ENCODE results near the gene KNOP1.

KNOP1 gene, protein sequence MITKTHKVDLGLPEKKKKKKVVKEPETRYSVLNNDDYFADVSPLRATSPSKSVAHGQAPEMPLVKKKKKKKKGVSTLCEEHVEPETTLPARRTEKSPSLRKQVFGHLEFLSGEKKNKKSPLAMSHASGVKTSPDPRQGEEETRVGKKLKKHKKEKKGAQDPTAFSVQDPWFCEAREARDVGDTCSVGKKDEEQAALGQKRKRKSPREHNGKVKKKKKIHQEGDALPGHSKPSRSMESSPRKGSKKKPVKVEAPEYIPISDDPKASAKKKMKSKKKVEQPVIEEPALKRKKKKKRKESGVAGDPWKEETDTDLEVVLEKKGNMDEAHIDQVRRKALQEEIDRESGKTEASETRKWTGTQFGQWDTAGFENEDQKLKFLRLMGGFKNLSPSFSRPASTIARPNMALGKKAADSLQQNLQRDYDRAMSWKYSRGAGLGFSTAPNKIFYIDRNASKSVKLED

DNA sequence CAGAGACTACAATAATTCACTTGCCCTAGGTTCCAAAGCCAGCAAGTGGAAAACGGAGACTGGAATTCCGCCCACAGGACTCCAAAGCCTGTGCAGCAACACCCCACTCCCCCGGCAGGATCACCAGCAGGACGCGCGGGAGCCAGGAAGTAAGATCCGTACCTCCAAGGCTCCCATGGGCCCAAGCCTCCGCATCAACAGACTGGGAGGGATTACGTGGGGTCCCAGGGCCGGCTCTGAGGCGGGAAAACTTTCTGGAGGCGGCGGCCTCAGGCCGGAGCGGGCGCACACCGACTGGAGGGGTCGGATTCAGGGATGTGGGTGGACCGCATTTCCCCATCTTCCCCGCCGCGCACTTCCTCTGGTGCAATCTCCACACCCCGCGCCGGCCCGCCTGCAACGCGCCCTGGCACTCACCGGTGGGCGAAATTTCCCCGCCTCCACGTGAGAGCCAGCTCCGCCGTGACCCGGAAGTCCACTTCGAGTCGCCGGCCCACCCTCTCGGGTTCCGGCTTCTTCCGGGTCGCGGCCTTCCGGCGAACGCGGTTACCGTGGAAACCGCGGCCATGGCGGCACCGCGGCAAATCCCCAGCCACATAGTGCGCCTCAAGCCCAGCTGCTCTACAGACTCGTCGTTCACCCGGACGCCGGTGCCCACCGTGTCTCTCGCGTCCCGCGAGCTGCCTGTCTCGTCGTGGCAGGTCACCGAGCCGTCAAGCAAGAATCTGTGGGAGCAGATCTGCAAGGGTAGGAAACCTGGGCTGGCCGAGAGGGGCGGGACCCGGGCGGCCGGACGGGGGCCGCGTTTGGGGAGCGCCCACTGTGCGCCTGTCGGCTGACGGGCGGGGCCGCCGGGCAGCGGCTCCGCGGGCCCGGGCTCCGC, at the start of gene KNOP1, which contains the start of gene IQCK:
Gene KNOP1 (minus strand): TSS at position 487 of the 883 bp plus-strand sequence. CDS start 3,192 bp downstream, outside the sequence.
Gene IQCK (plus strand): TSS at position 531 of the 883 bp plus-strand sequence. CDS start 36 bp downstream, at position 567.
- peak in 53 of 56 donors; percentile 40 to 92 (median 78) for DNase-seq

- no peak for DNase-seq
These were observed 49.5 kb upstream of the KNOP1 start for GRCh38 chr16:19767497-19767896.

DNA sequence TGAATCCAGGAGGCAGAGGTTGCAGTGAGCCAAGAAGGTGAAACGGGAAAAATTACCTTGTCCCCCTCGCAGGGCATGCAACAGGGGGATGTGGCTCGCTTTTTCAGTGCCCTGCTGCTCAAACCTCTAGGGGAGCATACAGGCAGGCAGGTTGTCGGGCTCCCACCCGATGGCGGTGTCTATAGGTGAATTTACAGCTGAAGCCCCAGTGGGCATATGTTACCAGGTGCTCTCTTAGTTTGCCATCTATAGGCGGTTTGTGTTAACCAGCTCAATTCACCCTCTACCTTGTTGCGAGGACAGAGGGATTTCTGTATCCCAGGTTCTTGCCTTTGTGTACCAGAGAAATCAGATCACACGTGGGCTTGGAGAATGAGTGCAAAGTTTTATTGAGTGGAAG, 49.0 kb upstream of the KNOP1 start:
- no peak for DNase-seq

- DNase-seq: peak in 4 of 56 donors; percentile 59 to 67 (median 66)
These were observed 48.5 kb upstream of the KNOP1 start for GRCh38 chr16:19766554-19766884.

DNA sequence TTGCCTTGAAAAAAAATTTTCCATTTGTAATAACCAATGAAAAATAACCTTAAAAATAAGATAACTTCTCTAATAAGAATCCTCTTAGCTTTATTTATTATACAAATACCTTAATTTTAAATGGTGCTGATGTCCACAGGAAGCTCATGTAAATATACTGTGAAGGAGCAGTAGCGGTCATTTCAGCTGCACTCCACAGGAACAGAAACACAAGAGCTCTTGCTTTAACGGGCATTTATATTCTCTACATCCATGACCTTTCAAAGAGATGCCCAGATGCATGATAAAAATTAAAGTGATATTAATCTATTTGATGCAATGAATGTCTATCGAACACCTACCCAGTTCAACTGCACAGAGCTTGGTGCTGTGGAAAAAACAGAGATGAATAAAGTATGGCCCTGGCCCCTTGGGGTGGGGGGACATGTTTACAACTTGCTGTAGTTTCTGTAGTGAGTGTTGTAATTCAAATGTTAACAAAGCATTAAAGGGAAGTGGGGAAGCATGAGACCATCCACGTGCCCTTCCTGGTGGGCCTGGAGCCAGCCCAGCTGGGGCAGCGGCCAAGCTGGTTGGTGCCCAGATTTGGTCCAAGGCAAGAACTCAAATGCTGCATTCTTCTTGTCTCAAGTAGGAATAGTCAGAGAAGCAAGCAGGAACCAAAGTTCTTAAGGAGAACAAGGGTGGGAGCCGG, 48.0 kb upstream of the KNOP1 start:
- DNase-seq: peak in 54 of 56 donors; percentile 17 to 91 (median 82)

DNA sequence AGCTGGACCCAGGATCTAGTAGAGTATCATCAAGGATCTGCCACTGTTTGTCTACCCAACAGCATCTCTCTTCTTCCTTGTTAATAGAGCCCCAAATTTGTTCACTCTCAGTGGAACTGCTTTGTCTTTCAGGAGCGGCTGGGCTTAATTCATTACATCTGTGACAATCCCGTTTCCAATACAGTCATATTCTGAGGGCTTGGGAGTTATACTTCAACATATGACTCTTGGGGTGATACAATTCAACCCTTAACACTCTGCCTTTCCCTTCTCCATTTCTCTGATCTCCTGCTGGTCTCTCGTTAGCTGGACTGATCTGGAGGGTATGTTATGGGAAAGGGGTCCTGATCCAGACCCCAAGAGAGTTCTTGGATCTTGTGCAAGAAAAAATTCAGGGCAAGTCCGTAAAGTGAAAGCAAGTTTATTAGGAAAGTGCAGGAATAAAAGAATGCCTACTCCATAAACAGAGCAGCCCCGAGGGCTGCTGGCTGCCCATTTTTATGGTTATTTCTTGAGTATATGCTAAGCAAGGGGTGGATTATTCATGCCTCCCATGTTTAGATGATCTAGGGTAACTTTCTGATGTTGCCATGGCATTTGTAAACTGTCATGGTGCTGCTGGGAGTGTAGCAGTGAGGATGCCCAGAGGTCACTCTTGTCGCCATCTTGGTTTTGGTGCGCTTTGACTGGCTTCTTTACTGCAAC, 42.5 kb upstream of the KNOP1 start:
- DNase-seq: no peak

- DNase-seq: peak in 30 of 56 donors; percentile 4 to 67 (median 26)
These were observed 40.0 kb upstream of the KNOP1 start for GRCh38 chr16:19757762-19758595.

GRCh38 chr16:19757026-19757425, 39.0 kb upstream of the KNOP1 start:
- DNase-seq: peak in 3 of 56 donors; percentile 6 to 29 (median 12)

GRCh38 chr16:19755268-19755667, 37.2 kb upstream of the KNOP1 start:
- no peak for DNase-seq

DNA sequence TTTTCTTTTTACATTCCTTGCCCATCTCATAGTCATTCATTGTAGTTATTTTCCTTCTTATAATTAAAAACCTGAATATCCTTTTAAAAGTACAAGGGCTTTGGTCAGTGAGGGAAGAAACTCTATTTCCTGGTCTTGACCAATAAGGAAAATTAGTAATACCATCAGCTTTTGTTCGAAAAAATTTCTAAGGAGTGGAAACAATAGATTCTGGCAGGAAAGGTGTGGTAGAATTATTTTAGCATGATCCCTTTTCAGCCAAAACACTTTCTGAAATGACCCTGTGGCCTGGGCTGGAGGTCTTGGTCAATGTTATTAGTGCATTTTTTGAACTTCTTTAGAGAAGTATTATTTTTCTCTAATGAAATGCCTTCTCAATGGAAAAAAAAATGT, 36.6 kb upstream of the KNOP1 start:
- DNase-seq: no peak

- no peak for DNase-seq
These were observed 36.0 kb upstream of the KNOP1 start for GRCh38 chr16:19753815-19754643.

GRCh38 chr16:19751478-19752385, 33.7 kb upstream of the KNOP1 start:
- no peak for DNase-seq

DNA sequence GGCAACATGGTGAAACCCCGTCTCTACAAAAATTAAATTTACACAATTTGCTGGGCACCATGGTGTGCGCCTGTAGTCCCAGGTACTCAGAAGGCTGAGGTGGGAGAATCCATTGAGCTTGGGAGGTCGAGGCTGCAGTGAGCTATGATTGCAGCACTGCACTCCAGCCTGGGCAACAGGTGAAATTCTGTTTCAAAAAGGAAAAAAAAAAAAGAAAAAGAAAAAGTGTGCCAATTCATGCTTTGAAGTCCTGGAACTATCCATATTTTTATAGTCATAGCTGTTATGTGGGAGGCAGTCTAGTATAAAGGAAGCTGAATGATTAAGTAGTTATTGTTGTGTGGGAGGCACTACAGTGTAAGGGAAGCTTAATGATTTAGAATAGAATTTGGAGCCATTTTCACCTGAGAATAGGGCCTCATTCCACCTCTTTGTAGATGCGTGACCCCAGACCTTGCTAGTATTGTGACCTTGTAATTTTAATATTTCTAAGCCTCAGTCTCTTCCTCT, 31.6 kb upstream of the KNOP1 start:
- no peak for DNase-seq

DNA sequence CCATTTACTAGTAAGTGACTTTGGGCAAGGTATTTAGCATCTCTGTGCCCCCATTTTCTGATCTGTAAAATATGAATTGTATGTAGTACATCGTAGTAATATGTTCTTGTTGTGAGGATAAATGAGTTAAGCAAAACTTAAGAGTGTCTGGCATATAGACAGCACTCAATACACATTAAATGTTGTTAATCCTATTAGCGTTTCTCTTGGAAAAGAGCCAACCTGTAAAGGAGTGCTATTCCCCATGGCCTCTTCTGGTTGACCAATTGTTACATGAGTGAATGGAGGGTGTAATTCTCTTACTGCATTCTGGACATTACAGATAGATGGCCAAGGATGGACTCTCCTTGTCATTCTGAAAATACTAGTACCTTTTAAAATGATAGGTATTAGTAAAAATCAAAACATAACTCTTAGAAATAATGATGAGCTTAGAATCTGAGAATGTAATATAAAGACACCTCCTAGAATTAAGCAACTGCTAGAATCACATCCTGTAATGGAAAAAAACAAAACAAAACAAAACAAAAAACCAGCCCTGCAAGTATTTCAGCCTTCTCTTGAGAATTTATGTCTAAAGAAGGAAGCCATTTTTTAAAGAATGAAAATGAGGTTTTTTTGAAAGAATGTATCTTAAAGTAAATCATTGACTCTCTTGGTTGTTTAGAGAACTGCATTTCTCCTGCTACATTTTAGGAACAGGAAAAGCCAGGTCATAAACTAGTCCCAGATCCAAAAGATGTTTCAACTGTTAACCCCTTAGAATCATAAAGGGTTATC, 30.6 kb upstream of the KNOP1 start:
- no peak for DNase-seq

- peak in 1 of 56 donors; percentile 28 for DNase-seq
These were observed 28.5 kb upstream of the KNOP1 start for GRCh38 chr16:19746561-19746960.

GRCh38 chr16:19745286-19746010, 27.4 kb upstream of the KNOP1 start:
- peak in 6 of 56 donors; percentile 9 to 34 (median 24) for DNase-seq
